ENCODE data around the gene TGFB2. TPM values are rescaled to one million over a fixed set of nuclear protein-coding genes. Genes with fewer than 3 reads are reported as not detected.

TGFB2 gene
- total and polyA plus RNA-seq, 8 donors: 0.35 to 13.6 (median 2.3) TPM; not detected in 1

DNA sequence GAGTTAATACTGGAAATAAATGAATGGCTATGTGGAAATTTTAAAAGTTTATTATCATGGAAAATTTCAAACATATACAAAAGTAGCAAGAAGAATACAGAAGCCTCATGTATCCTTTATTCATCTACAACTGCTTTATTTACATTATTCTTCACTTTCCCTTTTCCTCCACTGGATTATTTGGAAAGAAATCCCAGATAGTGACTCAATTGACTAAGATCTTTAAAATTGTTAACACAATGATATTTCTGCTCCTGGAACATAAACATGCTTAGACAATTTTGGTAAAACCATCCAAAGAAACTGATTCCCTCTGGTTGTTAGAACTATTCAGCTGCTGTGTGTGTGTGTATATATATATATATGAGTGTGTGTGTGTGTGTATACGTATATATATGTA is 116.2 kb downstream of the TGFB2 start:
- H3K4me1 ChIP-seq: peaks cover 10 to 34% (median 27%) of the 10 kb centered on the region in 4 donors
- 36 to 90% (median 71%) methylated on average over 1 of the region's 1 CpG for WGBS, 5 donors
- H3K27ac ChIP-seq: no peak overlapping the region
- no peaks in the 10 kb centered on the region for H3K9me3 ChIP-seq
- H3K4me3 ChIP-seq: no peak overlapping the region
- no peaks in the 10 kb centered on the region for H3K36me3 ChIP-seq
- H3K27me3 ChIP-seq: no peaks in the 10 kb centered on the region
- TF ChIP-seq POLR2AphosphoS5 (IDR thresholded peaks at IDR 0.05) (no peak), EP300 (IDR thresholded peaks at IDR 0.05) (no peak), POLR2A (IDR thresholded peaks at IDR 0.05) (no peak)
- TF ChIP-seq, protein P1, sequence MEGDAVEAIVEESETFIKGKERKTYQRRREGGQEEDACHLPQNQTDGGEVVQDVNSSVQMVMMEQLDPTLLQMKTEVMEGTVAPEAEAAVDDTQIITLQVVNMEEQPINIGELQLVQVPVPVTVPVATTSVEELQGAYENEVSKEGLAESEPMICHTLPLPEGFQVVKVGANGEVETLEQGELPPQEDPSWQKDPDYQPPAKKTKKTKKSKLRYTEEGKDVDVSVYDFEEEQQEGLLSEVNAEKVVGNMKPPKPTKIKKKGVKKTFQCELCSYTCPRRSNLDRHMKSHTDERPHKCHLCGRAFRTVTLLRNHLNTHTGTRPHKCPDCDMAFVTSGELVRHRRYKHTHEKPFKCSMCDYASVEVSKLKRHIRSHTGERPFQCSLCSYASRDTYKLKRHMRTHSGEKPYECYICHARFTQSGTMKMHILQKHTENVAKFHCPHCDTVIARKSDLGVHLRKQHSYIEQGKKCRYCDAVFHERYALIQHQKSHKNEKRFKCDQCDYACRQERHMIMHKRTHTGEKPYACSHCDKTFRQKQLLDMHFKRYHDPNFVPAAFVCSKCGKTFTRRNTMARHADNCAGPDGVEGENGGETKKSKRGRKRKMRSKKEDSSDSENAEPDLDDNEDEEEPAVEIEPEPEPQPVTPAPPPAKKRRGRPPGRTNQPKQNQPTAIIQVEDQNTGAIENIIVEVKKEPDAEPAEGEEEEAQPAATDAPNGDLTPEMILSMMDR (IDR thresholded peaks at IDR 0.05): no peak
- DNase-seq: no peak
- intact Hi-C loops (cut with DNase I; ENCODE audit: low total_unique reads): no loop called here

DNA sequence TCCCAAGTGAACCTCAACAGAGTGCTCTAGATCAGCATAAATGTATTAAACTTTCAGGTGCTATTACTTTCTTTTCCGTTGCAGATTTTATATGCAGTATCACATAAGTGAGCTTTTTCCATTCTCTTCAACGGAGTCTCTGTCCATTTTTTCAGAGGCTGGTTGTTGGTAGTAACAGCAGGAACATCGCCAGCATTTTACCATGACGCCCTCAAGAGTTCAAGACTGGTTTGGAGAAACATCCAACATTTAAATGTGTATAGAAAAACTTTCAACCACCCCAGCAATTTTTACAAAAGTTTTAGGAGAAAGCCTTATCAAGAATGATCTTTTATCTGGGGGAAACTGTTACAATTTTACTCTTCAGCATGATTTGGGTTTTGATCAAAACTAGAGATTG is 117.0 kb downstream of the TGFB2 start:
- WGBS, 5 donors: 73 to 89% (median 88%) methylated on average over 4 of the region's 4 CpGs

DNA sequence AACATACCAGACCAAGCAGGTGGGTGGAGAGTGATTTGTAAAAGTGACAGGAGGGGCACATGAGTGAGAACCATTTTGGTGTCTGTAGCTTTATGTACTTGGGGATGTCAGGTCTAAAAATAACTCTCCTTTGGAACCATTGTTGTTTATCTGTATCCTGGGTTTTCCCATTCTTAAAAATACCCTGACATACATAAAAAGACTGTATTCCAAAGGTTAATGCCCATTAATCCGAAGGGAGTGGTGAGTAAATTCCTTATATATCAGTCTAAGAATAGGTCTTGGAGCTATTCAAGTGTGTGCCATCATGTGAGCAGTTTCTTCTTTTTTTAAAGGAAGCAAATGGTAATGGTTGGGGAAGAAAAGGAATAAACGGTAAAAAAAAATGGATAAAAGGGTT is 117.5 kb downstream of the TGFB2 start:
- Histone ChIP-seq H3K27ac (peak overlapping the region in 4 of 5 donors; percentile 35 to 70 (median 66)), H3K9me3 (no peaks in the 10 kb centered on the region), H3K4me1 (peaks cover 10 to 34% (median 27%) of the 10 kb centered on the region in 4 donors), H3K36me3 (no peaks in the 10 kb centered on the region), H3K27me3 (no peaks in the 10 kb centered on the region), H3K4me3 (no peak overlapping the region)
- TF ChIP-seq EP300 (IDR thresholded peaks at IDR 0.05) (no peak), POLR2AphosphoS5 (IDR thresholded peaks at IDR 0.05) (no peak), POLR2A (IDR thresholded peaks at IDR 0.05) (no peak)
- TF ChIP-seq, protein P1 (IDR thresholded peaks at IDR 0.05): no peak
- 51 to 66% (median 57%) methylated on average over 2 of the region's 2 CpGs for WGBS, 5 donors
- DNase-seq: no peak
- intact Hi-C loops (cut with DNase I; ENCODE audit: low total_unique reads): no loop called here

More for the DNA sequence above, 117.0 kb downstream of the TGFB2 start:
- no peak for TF ChIP-seq POLR2A (IDR thresholded peaks at IDR 0.05)
- no peak for TF ChIP-seq EP300 (IDR thresholded peaks at IDR 0.05)
- no peak for TF ChIP-seq POLR2AphosphoS5 (IDR thresholded peaks at IDR 0.05)
- TF ChIP-seq, protein P1 (IDR thresholded peaks at IDR 0.05): no peak
- H3K36me3 ChIP-seq: no peaks in the 10 kb centered on the region
- H3K27ac ChIP-seq: peak overlapping the region in 3 of 5 donors; percentile 35 to 68 (median 65)
- no peaks in the 10 kb centered on the region for H3K9me3 ChIP-seq
- H3K27me3 ChIP-seq: no peaks in the 10 kb centered on the region
- peaks cover 10 to 34% (median 27%) of the 10 kb centered on the region in 4 donors for H3K4me1 ChIP-seq
- H3K4me3 ChIP-seq: no peak overlapping the region
- intact Hi-C loops (cut with DNase I; ENCODE audit: low total_unique reads): no loop called here
- no peak for DNase-seq

DNA sequence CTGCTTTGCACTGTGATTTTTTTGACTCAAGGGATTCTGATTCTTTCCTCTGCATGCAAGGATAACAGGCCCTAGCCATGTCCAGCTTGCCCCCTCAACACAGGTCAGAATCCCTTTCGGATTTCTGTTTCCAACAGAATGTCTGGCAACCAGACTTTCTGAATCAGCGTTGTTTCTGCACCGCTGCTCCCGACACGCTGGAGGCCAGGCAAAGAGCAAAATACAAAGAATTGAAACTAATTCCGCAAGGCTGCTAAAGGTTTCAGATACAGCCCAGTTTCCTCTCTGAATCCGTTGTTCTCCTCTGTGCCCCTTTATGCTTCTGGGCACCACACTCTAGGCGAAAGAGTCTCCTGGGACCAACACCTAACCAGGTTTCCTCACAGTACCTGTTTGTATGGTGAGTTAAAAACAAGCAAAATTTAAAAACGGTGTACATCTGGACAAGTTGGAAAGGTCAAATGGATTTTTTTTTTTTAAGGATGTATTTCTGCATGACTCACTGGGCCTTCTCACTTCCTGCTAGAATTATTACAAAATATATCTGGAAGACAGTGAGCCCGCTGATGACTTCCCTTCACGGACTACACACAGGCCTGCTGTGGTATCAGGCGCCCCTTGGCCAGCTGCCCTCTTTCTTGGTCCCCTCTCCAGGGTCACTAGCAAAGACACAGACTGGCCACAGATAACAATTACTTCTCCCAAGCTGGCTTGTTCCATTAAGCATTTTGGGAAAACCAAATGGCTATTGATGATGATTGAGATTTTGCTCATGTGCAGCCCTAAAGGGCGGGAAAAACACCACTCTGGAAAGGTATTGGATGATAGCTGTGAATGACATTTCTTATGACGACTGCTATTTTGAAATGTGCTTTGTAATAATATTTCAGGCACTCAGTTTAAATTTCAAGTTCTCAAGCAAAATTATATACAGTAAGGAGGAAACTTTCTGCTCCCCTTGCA is 118.3 kb downstream of the TGFB2 start:
- 61 to 85% (median 82%) methylated on average over 14 of the region's 14 CpGs for WGBS, 5 donors
- TF ChIP-seq POLR2A (IDR thresholded peaks at IDR 0.05): no peak
- TF ChIP-seq POLR2AphosphoS5 (IDR thresholded peaks at IDR 0.05): no peak
- TF ChIP-seq, protein P1 (IDR thresholded peaks at IDR 0.05): no peak
- TF ChIP-seq EP300 (IDR thresholded peaks at IDR 0.05): no peak
- Histone ChIP-seq H3K4me3 (no peak overlapping the region), H3K4me1 (peaks cover 10 to 34% (median 27%) of the 10 kb centered on the region in 4 donors), H3K27me3 (no peaks in the 10 kb centered on the region), H3K27ac (peak overlapping the region in 4 of 5 donors; percentile 35 to 70 (median 66)), H3K9me3 (no peaks in the 10 kb centered on the region), H3K36me3 (no peaks in the 10 kb centered on the region)
- peak in 1 of 2 donors; percentile 35 for DNase-seq
- intact Hi-C loops (cut with DNase I; ENCODE audit: low total_unique reads): no loop called here

Data from stomach (tissue), 9 donors.